Tibial artery (tissue), 4 donors: Measurements from ENCODE around the gene CD109.

Experiments used
- DNase-seq, 2 donors: peaks; one replicate each; pipeline ENCODE4 v3.0.0-alpha.2; 2019
- H3K27ac ChIP-seq, 2 donors: fragments of 200-600 bp; sonication (generic) in 1 of 2; 1 replicate in 1 of 2; 2 replicates in 1 of 2; pipeline ENCODE4 v1.5.1; 2018 to 2019; ENCODE audit warnings: mild to moderate bottlenecking in 1 of 2
- H3K27me3 ChIP-seq, 2 donors: fragments of 200-600 bp; sonication (generic) in 1 of 2; one replicate each; pipeline versions ENCODE4 v1.5.1 to v1.6.0; 2016 to 2019
- H3K36me3 ChIP-seq, 3 donors: fragments of 200-600 bp; sonication (generic) in 2 of 3; one replicate each; pipeline ENCODE4 v1.5.1; 2016 to 2019; ENCODE audit warnings: mild to moderate bottlenecking in 2 of 3
- H3K4me1 ChIP-seq, 4 donors: fragments of 200-600 bp; sonication (generic) in 2 of 4; 1 replicate in 3 of 4; 2 replicates in 1 of 4; pipeline ENCODE4 v1.5.1; 2016 to 2019
- H3K4me3 ChIP-seq, 2 donors: fragments of 200-600 bp; sonication (generic) in 1 of 2; 1 replicate in 1 of 2; 2 replicates in 1 of 2; pipeline ENCODE4 v1.5.1; 2018 to 2019; ENCODE audit warnings: mild to moderate bottlenecking in 2 of 2
- H3K9me3 ChIP-seq, 3 donors: fragments of 200-600 bp; sonication (generic) in 1 of 3; one replicate each; pipeline ENCODE4 v1.5.1; 2016 to 2019
- CTCF ChIP-seq, 2 experiments: fragments of 200-600 bp in 1 of 2; fragments of 450-650 bp in 1 of 2; IDR thresholded peaks; one replicate each; pipeline ENCODE4 v1.5.1; 2017 to 2019; ENCODE audit warnings: antibody characterized with exemption in 2 of 2, mild to moderate bottlenecking in 1 of 2, moderate library complexity in 1 of 2
- intact Hi-C: fragments of 100-400 bp; cut with DNase I; formaldehyde crosslinking; loops from one replicate; pipeline ENCODE4 v1.15.0; 2023; ENCODE audit warnings: low total_unique reads

Gene CD109

GRCh38 chr6:73695619-73696421, at the start of gene CD109:
Gene CD109 (plus strand): TSS chr6:73696203. CDS start chr6:73696216, 13 bp downstream.
- peak within 1 kb of the TSS; percentile 76 to 84 for H3K27ac ChIP-seq
- intact Hi-C loops: no loop called here
- no peaks in the 10 kb centered on the region for H3K9me3 ChIP-seq
- no peak for TF ChIP-seq CTCF (IDR thresholded peaks at IDR 0.05)
- H3K36me3 ChIP-seq: no peaks in the 10 kb centered on the region
- DNase-seq: peak; percentile 51 to 71
- no peaks in the 10 kb centered on the region for H3K27me3 ChIP-seq
- H3K4me1 ChIP-seq: peaks cover 0 to 24% (median 16%) of the 10 kb centered on the region in 4 donors
- peak within 1 kb of the TSS; percentile 62 to 63 for H3K4me3 ChIP-seq

DNA sequence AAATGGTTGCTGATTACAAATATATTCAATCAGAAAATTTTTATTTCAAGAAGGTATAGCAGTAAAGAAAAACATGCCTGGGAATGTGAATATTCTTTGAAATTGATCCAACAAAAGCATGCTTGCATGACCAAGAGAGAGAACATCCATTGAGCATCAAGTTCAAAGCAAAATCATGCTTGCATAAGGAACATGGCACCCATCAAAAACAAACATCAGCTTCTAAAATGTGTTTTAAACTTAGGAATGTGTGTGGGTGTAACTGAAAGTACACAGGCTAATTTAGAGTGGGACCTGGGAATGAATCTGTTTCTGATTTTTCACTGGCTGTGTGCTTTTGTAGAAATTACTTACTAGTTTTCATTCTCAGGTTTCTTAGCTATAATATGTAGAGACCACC, 47.8 kb upstream of the CD109 start:
- no peaks in the 10 kb centered on the region for H3K27me3 ChIP-seq
- peaks cover 0 to 25% (median 3%) of the 10 kb centered on the region in 4 donors for H3K4me1 ChIP-seq
- intact Hi-C loops: no loop called here
- DNase-seq: no peak
- no peak overlapping the region for H3K4me3 ChIP-seq
- TF ChIP-seq CTCF (IDR thresholded peaks at IDR 0.05): no peak
- H3K36me3 ChIP-seq: peaks cover 0 to 7% (median 5%) of the 10 kb centered on the region in 3 donors
- no peaks in the 10 kb centered on the region for H3K9me3 ChIP-seq
- no peak overlapping the region for H3K27ac ChIP-seq

DNA sequence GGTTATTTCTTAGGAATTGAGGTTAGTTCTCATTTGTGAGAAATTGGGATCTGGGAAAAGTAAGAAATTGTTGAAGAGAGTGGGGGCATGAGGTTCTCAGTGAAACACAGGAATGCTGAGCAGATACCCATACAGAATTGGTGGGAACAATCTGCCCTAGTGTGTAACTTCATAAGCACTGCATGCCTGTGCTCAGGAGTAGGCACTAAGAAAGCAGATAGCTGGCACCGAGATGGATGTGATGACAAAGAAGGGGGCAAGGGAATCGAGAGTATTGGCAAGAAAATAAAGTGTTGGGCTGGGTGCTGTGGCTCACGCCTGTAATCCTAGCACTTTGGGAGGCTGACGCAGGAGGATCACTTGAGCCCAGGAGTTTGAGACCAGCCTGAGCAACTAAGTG, 46.2 kb upstream of the CD109 start:
- intact Hi-C loops: no loop called here
- H3K36me3 ChIP-seq: peaks cover 0 to 10% (median 0%) of the 10 kb centered on the region in 3 donors
- H3K9me3 ChIP-seq: no peaks in the 10 kb centered on the region
- H3K4me3 ChIP-seq: no peak overlapping the region
- H3K27ac ChIP-seq: no peak overlapping the region
- TF ChIP-seq CTCF (IDR thresholded peaks at IDR 0.05): no peak
- H3K4me1 ChIP-seq: peaks cover 0 to 28% (median 4%) of the 10 kb centered on the region in 4 donors
- DNase-seq: no peak
- no peaks in the 10 kb centered on the region for H3K27me3 ChIP-seq

GRCh38 chr6:73652637-73653570, 43.1 kb upstream of the CD109 start:
- Histone ChIP-seq H3K4me1 (peaks cover 0 to 24% (median 8%) of the 10 kb centered on the region in 4 donors), H3K9me3 (no peaks in the 10 kb centered on the region), H3K36me3 (peaks cover 0 to 10% (median 0%) of the 10 kb centered on the region in 3 donors), H3K4me3 (peak overlapping the region; percentile 91 to 100), H3K27me3 (no peaks in the 10 kb centered on the region), H3K27ac (peak overlapping the region; percentile 98 to 99)
- peak in 1 of 2 experiments; percentile 50 for TF ChIP-seq CTCF (IDR thresholded peaks at IDR 0.05)
- peak; percentile 72 to 87 for DNase-seq
- intact Hi-C loops: no loop called here

GRCh38 chr6:73653571-73654424, 42.2 kb upstream of the CD109 start, which contains the start of gene SLC17A5:
Gene SLC17A5 (minus strand): TSS chr6:73653992. CDS start chr6:73653886, 106 bp downstream.
- intact Hi-C loops: no loop called here
- peak within 1 kb of the TSS; percentile 98 to 99 for H3K27ac ChIP-seq
- H3K9me3 ChIP-seq: no peaks in the 10 kb centered on the region
- H3K36me3 ChIP-seq: peaks cover 0 to 10% (median 0%) of the 10 kb centered on the region in 3 donors
- peak; percentile 96 to 98 for DNase-seq
- no peaks in the 10 kb centered on the region for H3K27me3 ChIP-seq
- H3K4me3 ChIP-seq: peak within 1 kb of the TSS; percentile 91 to 100
- peaks cover 0 to 24% (median 8%) of the 10 kb centered on the region in 4 donors for H3K4me1 ChIP-seq
- no peak for TF ChIP-seq CTCF (IDR thresholded peaks at IDR 0.05)
